HepG2 (cell line): Measurements from ENCODE around the gene SOX9. TPM values are rescaled to one million over a fixed set of nuclear protein-coding genes. Genes with fewer than 3 reads are reported as not detected.

Experiments
- polyA plus RNA-seq, 8 experiments: library from polyadenylated mRNA; depleted of rRNA in 3 of 8; stranded (reverse) in 7 of 8; unstranded in 1 of 8; fragments of >200 nt; fragmentation: Illumina TruSeq in 4 of 8; extraction: Trizol in 4 of 8; gene quantifications; 2 replicates each; pipeline versions ENCODE4 v1.2.1 to v1.2.3, GENCODE V29; 2011 to 2016; ENCODE audit warnings: low read depth in 4 of 8, missing spikeins in 1 of 8, mixed read lengths in 1 of 8; ENCODE audit not compliant: insufficient read depth in 1 of 8
- total RNA-seq, 5 experiments: library from RNA; depleted of rRNA; stranded (reverse); fragments of >200 nt; fragmentation: Illumina TruSeq; extraction: Trizol; gene quantifications; 2 replicates each; pipeline ENCODE4 v1.2.3, GENCODE V29; 2016; ENCODE audit warnings: low read depth in 1 of 5
- TF ChIP-seq, protein P1 (sequence below), 2 experiments: fragments of 450-650 bp in 1 of 2; sonication (generic) in 1 of 2; formaldehyde crosslinking in 1 of 2; IDR thresholded peaks; 2 replicates each; pipeline versions ENCODE4 v1.6.1 to v1.8.0; 2016 to 2022; ENCODE audit warnings: antibody characterized with exemption in 1 of 2, mild to moderate bottlenecking in 1 of 2, missing genetic modification reagents in 1 of 2

Gene SOX9
- total and polyA plus RNA-seq, 2 of the 13 experiments (the other 11 are each of a cell fraction or from before 2014, with no cell fraction given), result 16.1 to 27.6 TPM

DNA sequence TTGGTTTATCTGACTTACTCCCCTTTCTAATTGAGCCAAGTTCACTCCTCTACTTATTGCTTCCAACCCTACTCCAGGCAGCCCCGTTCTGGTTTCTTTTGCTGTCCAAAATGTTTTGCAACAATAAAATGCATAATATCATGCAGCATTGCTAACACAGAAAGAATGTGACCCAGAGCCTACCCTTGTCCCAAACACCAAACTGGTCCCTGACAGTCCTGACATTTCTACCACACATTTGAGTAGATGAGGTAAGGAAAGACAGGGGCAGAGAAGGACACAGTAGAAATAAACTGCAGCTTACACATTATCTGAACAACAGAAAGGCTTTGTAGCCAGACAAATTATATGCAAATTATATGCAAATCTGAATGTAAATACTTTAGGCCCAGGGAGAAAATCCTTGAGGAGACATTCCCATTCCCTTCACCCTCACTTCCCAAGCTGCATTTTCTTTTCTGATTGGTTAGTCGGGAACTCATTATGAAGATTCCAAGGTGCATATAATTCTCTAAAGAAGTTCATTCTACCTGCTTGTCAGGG lies 31.6 kb downstream of the SOX9 start (continued):
- TF ChIP-seq, protein P1, sequence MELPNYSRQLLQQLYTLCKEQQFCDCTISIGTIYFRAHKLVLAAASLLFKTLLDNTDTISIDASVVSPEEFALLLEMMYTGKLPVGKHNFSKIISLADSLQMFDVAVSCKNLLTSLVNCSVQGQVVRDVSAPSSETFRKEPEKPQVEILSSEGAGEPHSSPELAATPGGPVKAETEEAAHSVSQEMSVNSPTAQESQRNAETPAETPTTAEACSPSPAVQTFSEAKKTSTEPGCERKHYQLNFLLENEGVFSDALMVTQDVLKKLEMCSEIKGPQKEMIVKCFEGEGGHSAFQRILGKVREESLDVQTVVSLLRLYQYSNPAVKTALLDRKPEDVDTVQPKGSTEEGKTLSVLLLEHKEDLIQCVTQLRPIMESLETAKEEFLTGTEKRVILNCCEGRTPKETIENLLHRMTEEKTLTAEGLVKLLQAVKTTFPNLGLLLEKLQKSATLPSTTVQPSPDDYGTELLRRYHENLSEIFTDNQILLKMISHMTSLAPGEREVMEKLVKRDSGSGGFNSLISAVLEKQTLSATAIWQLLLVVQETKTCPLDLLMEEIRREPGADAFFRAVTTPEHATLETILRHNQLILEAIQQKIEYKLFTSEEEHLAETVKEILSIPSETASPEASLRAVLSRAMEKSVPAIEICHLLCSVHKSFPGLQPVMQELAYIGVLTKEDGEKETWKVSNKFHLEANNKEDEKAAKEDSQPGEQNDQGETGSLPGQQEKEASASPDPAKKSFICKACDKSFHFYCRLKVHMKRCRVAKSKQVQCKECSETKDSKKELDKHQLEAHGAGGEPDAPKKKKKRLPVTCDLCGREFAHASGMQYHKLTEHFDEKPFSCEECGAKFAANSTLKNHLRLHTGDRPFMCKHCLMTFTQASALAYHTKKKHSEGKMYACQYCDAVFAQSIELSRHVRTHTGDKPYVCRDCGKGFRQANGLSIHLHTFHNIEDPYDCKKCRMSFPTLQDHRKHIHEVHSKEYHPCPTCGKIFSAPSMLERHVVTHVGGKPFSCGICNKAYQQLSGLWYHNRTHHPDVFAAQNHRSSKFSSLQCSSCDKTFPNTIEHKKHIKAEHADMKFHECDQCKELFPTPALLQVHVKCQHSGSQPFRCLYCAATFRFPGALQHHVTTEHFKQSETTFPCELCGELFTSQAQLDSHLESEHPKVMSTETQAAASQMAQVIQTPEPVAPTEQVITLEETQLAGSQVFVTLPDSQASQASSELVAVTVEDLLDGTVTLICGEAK (IDR thresholded peaks at IDR 0.05), result no peak
- TF ChIP-seq, protein P1 (CRISPR knock-in tag; IDR thresholded peaks at IDR 0.05), result no peak
